VCaP (cell line): ENCODE measurements around the gene PDLIM5.

ENCODE experiments used
- H3K27ac ChIP-seq: fragments of 450-650 bp; 2 replicates; pipeline ENCODE4 v1.5.1; 2017
- CTCF ChIP-seq: fragments of 450-650 bp; conservative IDR thresholded peaks from 2 replicates; pipeline ENCODE4 v1.5.1; 2017; ENCODE audit warnings: mild to moderate bottlenecking, moderate library complexity

The PDLIM5 gene

GRCh38 chr4:94519019-94519418 is 67.3 kb downstream of the PDLIM5 start:
- no peak overlapping the region; the same call in 1 of the 2 replicates for H3K27ac ChIP-seq
- TF ChIP-seq CTCF = no peak

- TF ChIP-seq CTCF = no peak
These were observed 68.4 kb downstream of the PDLIM5 start for GRCh38 chr4:94519925-94520789.

GRCh38 chr4:94523033-94523580 is 71.4 kb downstream of the PDLIM5 start:
- no peak overlapping the region for H3K27ac ChIP-seq
- TF ChIP-seq CTCF = no peak

More at GRCh38 chr4:94519925-94520789, 68.4 kb downstream of the PDLIM5 start:
- H3K27ac ChIP-seq = no peak overlapping the region

- no peak for TF ChIP-seq CTCF
- no peak overlapping the region for H3K27ac ChIP-seq
These were observed 71.9 kb downstream of the PDLIM5 start for GRCh38 chr4:94523617-94524016.

- no peak for TF ChIP-seq CTCF
- H3K27ac ChIP-seq = peak overlapping the region; percentile 54
These were observed 74.4 kb downstream of the PDLIM5 start for GRCh38 chr4:94525993-94526728.

- H3K27ac ChIP-seq = peak overlapping the region; percentile 54
- TF ChIP-seq CTCF = no peak
These were observed 76.0 kb downstream of the PDLIM5 start for GRCh38 chr4:94527556-94528233.
